Mesenteric fat pad (tissue), 1 donor: ENCODE data around the gene HDGFL3. TPM values are rescaled to one million over a fixed set of nuclear protein-coding genes. Genes with fewer than 3 reads are reported as not detected.
"Not testable (repeated sequence)": the region's sequence is repeated elsewhere in the genome, so short reads cannot be mapped to it uniquely, and the experiment has no call there.

Experiments used
- DNase-seq: peaks from one replicate; pipeline ENCODE4 v3.0.0-alpha.2; 2020; ENCODE audit warnings: low spot score
- total RNA-seq: library from RNA; stranded (reverse); fragmentation: NEBNext Ultra II Directional; extraction: Animal tissue kit (Norgen Biotek cat#: 25700); gene quantifications from one replicate; pipeline ENCODE4 v1.2.1, GENCODE V29; 2021
- donor health status: DM: yes; HTN: yes; CAD: no.

HDGFL3 gene
- total RNA-seq, 1 donor from 2014 or later, result 31.2 TPM

DNA sequence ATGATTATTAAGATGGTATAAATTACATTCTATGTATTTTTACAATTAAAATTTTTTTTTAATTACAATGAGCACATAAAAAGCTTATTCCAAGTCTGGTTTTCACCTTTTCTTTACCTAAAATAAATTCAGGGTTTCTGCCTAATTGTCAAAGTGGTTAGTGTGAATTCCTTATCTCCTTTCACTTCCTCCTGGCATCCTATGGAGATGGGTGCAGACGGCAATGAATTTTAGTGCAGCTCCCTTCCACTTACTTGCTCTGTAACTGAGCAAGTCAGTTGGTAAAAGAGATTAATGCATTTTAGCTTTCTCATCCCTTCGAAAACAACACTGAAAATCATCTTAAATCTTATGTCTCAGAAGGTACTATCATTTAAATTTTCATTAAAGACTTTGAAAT, 13.1 kb downstream of the HDGFL3 start:
- DNase-seq, result no peak

DNA sequence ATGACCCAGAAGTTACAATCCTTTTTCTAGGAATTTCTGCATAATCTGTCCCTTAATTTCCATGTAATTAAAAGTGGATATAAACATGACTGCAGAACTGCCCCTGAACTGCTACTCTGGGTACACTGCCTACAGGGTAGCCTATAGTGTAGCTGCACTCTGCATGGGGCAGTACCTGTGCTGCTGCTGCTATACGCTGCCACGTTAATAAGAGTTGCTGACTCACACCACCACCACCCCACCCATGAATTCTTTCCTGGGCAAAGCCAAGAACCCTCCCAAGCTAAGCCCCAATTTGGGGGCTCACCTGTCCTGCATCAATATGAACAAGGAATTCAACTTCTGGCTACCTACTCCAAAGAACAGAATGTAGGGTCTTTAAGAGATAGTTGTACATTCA, 13.9 kb downstream of the HDGFL3 start:
- no peak for DNase-seq

DNA sequence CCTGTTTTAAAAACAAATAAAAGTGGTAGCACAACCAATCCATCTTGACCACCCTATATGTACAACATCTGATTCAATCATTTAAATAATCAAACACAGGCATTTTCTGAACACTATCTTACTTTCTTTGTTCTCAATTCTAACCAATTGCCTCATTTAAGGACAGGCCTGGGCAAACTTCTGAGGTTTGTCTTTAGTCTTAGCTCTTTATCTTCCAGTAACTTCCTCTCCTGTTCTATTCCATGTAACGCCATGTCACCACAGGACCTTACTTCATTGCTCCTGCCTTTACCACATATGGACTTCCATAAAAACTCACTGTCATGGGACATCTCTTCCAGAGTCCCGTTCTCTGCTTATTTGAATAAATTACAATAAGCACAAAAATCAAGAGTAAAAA, 14.9 kb downstream of the HDGFL3 start:
- DNase-seq, result no peak

DNA sequence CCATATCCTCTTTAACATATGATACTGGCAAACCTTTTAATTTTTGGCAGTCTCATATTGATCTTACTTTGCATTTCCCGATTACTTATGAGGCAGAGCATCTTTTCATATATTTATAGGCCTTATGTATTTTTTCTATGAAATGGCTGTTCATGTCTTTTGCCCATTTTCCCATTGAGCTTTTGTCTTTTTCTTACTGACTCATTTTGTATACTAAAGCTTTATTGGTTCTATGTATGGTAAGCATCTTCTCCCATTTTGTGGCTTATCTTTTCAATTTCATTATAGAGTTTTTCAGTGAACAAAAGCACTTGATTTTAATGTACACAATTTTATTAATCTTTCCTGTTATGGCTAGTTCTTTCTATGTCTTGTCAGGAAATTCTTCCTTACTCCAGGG, 17.2 kb downstream of the HDGFL3 start:
- DNase-seq, result no peak

DNA sequence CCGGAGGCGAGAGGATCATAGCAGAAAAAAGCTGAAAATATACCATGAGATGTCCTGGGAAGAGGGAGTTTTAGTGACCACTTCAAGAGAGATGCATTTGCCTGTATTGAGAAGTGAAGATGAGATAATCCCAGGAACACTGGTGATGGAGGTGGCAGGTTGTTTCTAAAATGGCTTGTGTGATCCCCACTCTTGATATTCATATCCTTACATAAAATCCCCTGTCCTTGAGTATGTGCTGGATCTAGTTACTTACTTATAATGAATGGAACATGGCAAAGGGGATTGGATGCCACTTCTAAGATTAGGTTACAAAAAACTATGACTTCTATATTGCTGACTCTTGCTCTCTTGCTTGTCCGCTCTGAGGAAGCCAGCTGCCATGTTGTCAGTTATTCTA, 22.1 kb downstream of the HDGFL3 start:
- no peak for DNase-seq

DNA sequence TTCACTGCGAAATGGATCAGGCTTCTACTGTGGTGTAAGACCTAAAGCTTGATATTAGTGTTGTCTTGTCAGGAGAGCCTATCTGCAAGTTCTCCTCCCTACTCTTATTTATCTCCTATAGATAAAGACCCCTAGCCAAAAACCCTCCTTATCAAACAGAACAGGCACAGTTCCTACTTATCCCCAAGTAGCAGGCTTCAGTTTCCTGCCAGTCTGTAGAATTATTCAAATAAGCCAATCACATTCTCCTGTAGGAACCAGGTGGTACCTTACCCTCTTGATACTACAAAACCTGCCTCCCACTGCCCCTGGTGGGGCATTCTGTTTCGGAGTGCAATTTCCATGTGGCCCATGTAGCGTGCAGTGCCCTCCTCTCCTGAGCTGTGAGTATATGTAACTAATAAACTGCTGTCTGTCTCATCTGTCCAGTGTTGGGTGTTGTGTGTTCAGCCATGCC, 28.7 kb downstream of the HDGFL3 start:
- DNase-seq, result no peak

DNA sequence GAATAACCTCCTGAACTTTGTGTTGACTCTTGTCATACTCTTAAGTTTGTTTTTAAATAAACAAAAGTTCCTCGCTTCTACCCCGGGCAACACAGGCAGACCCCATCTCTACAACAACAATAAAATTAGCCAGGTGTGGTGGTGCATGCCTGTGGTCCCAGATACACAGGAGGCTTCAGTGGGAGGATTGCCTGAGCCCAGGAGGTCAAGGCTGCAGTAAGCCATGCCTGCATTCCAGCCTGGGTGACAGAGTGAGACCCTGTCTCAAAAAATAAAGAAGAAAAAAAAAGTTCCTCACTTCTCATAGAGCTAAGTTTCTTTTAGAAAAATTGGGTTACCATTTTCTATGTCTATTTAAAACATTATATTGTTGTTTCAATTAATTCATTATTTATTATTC, 29.2 kb downstream of the HDGFL3 start:
- DNase-seq, result no peak

DNA sequence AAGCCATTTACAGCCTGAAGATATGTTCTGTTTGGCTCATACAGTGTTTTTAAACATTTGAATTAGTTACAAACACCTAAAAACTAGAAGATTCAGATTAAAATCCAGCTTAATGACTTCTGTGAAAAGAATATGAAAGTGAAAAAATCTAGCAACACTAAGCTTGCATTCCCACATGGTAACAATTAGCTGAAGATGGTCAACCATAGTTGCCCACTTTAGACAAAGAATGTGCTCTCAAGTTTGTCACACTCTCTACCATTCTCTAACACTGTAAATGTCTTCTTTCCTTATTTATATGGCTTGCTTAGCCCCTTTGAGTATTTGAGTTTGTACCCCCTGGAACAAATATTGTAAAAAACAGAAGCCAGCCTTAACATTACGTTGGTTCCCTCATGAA, 32.7 kb downstream of the HDGFL3 start:
- DNase-seq, result no peak

DNA sequence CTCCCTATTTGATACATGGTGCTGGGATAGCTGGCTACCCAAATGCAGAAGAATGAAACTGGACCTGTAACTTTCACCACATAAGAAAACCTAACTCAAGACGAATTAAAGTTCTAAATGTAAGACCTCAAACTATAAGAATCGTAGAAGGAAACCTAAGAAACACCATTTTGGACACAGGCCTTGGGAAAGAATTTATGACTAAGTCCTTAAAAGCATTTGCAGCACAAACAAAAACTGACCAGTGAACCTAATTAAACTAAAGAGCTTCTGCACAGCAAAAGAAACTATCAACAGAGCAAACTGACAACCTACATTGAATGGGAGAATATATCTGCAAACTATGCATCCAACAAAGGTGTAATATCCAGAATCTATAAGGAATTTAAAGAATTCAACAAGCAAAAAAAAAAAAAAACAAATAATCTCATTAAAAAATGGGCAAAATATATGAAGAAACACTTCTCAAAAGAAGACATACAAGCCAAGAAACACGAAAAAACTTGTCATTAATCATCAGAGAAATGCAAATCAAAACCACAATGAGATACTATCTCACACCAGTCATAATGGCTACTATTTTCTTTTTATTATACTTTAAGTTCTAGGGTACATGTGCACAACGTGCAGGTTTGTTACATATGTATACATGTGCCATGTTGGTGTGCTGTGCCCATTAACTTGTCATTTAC, 37.0 kb downstream of the HDGFL3 start:
- DNase-seq, result no peak

DNA sequence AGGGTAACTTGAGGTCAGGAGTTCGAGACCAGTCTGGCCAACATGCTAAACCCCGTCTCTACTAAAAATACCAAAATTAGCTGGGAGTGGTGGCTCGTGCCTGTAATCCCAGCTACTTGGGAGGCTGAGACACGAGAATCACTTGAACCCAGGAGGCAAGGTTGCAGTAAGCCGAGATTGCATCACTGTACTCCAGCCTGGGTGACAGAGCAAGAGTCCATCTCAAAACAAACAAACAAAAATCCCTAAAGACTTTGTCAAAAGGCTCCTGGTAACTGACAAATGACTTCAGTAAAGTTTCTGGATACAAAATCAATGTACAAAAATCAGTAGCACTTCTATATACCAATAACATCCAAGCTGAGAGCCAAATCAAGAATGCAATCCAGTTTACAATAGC, 38.0 kb downstream of the HDGFL3 start:
- not testable (repeated sequence) for DNase-seq

DNA sequence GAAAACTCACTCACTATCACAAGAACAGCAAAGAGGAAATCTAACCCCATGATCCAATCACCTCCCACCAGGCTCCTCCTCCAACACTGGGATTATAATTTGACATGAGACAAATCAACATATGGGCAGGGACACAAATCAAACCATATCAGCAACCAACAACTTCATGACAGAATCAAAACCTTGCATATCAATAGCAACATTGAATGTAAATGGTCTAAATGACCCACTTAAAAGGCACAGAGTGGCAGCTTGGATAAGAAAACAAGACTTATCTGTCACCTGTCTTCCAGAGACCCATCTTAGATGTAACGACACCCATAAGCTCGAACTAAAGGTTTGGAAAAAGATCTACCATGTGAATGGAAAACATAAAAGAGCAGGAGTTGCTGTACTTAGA, 40.8 kb downstream of the HDGFL3 start:
- DNase-seq, result no peak

DNA sequence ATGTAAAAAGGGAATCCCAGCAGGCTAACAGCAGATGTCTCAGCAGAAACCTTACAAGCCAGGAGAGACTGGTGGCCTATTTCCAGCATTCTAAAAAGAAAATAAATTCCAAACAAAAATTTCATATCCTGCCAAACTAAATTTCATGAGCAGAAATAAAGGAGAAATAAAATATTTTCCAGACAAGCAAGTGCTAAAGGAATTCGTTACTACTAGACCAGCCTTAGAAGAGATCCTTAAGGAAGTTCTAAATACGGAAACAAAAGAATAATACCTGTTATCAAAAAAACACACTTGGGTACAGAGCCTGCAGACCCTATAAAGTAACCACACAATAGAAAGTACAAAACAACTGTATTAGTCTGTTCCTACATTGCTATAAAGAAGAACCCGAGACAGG, 41.4 kb downstream of the HDGFL3 start:
- DNase-seq, result no peak

DNA sequence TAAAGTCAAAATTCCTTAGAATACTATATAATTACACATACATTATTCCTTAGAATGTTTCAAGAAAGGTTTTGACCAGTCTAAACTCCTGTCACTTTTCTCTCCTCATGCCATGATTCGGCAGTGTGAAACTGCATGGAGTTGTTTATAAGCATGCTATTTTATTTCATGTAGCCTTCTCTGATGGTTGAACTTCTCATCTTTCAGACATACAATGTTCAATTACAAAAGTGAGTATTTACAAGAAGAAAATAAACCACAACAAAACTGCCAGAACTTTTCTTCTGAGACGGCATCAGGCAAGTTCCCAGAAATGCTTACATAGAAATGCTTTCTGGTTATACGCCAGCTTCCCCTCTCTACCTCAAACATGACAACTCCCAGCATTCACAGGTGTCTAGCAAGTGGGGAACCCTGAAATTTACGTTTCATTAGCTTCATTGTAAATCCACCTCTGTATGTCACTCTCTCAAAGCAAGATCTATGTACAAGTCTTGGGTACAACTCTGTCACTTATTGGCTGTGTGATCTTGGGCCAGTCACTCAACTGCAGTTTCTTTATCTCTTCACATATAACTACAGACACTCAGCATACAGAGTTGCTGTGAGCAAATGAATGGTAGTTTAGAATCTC, 42.7 kb downstream of the HDGFL3 start:
- DNase-seq, result no peak

DNA sequence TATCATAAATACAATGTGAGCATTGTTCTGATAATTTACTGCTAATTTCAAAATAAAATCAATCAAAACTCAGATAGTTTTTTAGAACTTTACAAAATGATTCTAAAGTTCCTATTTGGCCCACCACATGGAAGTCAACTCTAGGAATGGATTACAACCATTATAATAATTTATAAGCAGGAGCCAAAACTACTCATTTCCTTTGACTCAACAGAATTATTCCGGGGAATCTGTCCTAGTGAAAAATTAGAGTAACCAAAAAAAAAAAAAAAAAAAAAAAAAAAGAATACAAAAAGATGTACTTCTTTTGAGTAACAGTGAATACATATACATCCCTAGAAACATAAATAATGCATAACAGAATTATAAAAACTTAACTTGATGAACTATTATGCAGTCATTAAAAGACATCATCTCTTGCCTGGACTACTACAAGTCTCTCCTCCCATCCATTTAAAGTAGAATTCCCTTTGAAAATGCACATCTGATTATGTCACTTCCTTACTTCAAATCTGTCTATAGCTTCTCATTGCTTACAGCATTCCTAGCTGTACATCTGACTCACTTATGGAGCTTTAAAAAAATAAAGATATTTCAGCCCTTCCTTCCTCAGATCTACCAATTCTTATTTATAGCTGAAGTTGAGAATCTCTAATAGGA, 43.4 kb downstream of the HDGFL3 start:
- DNase-seq, result no peak

DNA sequence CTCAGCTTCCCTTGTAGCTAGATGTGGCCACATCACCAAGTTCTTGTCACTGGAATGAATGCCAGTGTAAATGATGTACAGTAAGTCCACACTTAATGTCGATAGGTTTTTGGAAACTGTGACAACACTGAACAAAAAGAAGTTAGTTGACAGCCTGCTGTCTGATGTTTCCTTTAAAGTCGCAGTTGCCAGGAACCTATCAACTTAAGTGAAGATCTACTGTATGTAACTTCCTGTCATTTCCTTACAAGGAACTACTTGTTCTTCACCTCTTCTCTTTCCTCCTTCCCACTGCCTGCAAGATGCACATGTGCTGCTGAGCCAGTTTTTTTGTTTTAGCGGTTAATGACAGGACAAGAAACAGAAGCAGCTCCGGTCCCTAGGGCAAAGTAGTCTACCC, 44.6 kb downstream of the HDGFL3 start:
- no peak for DNase-seq

DNA sequence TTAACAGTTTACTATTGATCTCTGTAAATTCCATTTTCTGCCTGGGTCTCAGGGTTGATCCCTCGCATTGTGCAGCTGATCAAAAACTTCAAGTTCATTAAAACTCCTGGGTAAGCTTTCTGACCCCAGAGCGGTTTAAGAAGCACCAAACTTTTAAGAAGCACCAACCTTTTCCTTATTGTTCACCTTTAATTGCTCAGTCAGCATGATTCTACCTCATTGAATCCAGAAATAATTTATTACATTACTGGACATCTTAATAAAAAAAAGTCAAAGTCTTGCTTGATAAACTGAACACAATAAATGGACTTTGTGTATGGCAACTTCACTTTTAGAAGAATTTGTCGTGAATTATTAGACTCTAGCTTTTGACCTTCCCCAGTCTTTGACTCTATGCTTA, 46.9 kb downstream of the HDGFL3 start:
- DNase-seq, result no peak

DNA sequence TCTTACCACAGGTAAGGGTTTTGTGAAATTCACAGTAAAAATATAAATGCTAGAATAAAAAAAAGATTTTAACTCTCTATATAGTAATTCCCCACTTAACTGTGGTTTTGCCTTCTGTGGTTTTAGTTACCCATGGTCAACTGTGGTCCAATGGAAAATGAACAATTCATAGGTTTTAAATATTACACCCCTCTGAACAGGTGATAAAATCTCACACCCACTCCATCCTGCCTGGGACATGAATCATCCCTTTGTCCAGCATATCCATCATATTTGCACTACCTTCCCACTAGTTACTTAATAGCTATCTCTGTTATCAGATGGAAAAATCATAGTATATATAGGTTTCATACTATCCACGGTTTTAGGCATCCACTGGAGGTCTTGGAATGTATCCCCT, 49.2 kb downstream of the HDGFL3 start:
- DNase-seq, result no peak

DNA sequence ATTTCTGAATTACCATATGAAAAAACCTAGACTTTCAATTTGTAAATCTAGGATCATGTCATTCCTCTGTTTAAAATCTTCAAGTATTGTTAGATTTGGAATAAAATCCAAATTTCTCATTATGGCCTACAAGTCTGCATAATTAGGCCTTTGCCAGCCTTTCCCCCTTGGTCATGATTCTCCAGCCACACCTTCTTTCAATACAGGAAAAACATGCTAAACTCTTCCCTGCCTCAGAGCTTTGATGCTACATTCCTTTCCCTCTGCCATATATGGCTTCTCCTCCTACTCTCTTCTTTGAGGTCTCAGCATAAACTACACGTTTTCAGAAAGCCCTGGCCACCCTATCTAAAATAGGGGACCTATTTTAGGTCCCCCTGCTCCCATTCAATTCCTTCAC, 51.7 kb downstream of the HDGFL3 start:
- no peak for DNase-seq

DNA sequence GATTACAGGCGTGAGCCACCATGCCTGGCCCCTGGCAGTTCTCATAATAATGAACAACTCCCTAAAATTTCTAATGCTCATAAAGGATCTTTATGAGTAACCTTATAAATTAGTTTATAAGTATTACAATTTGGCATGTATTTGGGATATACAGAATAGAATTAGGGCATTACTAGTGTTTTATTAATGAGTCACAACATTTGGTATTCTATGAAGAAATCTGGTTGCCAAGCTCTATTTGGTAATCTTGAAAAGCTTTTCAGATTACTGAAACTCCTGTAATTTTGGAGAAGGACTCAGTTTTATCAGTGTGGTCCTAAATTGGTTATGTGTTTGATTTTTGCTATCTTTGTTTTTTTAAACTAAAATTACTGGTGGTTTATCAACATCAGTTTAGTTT, 54.3 kb downstream of the HDGFL3 start:
- DNase-seq, result no peak

DNA sequence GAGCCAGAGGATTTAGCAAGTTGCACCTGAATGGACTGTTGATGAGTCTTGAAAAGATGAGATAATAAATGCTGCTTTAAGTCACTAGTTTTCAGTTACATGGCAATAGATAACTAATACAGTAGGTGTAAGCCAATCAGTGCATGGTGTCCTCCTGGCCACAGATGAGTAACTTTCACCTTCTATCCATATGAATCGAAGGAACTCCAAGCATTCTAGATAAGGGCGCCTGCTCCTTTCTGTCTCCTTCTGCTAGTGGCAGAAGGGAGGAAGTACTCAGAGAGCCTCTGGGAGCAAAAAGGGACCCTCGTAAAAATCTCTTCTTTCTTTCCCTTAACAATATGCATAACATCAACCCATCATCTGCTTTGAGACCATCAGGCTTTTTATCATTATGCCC, 62.9 kb downstream of the HDGFL3 start:
- DNase-seq, result no peak

DNA sequence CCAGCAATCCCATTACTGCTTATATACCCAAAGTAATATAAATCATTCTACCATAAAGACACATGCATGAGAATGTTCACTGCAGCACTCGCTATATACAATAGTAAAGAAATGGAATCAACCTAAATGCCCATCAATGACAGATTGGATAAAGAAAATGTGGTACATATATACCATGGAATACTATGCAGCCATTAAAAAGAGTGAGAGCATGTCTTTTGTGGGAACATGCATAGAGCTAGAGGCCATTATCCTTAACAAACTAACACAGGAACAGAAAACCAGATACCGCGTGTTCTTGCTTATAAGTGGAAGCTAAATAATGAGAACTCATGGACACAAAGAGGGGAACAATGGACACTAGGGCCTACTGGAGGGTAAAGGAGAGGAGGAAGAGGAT, 65.5 kb downstream of the HDGFL3 start:
- DNase-seq, result not testable (repeated sequence)

DNA sequence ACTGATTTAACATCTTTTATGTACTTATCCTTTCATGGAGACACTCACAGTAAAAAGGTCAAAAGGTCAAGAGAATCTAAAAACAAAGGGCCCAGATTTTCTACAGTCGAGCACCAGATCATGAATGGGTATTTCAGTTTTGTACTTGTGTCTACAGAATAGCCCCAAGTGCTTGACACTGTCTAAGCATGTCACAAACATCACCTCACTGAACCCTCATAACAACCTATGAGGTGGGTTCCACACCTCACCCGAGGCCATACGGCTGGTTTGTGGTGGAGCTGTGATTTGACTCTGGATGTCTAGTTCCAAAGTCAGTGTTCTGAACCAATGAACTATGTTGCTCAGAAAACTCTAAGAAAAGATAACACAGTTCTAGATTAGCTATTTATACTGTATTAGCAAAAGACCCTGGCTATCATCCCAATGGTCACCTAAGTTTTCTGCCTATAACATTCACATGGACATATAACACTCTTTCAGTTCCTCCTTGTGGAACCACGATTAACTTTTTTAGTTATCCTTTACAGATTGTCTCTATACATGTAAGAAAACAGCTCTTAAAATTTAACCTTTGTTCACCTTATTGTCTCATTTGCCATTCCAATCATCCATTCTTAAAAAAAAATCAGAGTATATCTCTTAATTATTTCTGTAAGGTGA, 74.6 kb downstream of the HDGFL3 start:
- DNase-seq, result no peak
